Measurements from ENCODE around the gene POLR3GL. TPM values are rescaled to one million over a fixed set of nuclear protein-coding genes. Genes with fewer than 3 reads are reported as not detected.

The POLR3GL gene, protein sequence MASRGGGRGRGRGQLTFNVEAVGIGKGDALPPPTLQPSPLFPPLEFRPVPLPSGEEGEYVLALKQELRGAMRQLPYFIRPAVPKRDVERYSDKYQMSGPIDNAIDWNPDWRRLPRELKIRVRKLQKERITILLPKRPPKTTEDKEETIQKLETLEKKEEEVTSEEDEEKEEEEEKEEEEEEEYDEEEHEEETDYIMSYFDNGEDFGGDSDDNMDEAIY
- total RNA-seq, result 10 to 100 TPM; 32.9 to 44.0 (median 37.6) TPM

DNA sequence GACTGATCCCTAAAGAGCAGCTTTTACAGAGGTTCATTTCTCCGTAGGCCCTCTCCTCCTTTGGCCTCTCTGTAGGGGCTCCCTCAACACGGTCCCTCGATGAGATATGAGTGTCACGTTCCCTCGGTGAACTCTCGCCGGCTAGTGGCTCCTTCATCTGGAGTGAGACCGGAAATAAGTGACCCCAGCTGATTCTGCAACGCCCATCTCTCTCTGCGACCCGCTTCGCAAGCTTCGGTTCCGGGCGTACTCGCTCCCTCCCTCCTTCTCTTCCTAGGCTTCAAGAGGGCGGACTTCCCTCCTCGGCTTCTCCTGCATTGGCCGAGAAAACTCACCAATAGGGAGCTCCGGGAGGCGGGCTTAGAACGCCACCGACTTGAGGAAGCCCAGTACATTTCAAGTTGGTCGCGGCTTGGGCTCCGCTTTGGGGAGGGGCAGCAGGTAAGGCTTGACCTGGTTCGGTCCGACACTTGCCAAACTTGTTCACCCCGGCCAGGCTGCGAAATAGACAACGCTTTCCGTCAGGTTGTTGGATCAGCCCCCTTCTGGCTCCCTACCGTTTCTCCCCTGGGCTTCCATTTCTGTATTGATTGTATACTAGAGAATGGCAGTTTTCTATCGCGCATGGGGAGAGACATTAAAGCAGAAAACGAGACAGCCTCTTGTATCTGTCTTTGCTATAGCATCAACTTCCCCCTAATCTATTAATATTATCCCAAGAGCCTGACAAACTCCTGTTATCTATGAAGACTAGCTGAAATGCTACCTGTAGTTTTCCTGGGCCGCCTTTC is at the start of gene POLR3GL, which contains the start of gene ANKRD34A:
Gene POLR3GL (plus strand): TSS at position 363 of the 791 bp plus-strand sequence. CDS start 10,176 bp downstream, outside the sequence.
Gene ANKRD34A (minus strand): TSS at position 248 of the 791 bp plus-strand sequence. CDS start 2,816 bp downstream, outside the sequence.
- ATAC-seq, result peak; percentile 92
- 1 to 8% methylated on average over 6 to 20 of the region's 37 CpGs for whole genome bisulfite sequencing, 2 donors (ENCODE audit: low coverage in 1 of 2)
- H3K9me3 ChIP-seq, result peaks cover 0 to 7% (median 0%) of the 10 kb centered on the region in 3 donors
- H3K4me3 ChIP-seq, result peak within 1 kb of the TSS; percentile 57 to 79
- peaks cover 0 to 6% of the 10 kb centered on the region in 2 donors for H3K36me3 ChIP-seq
- peak; percentile 85 for TF ChIP-seq POLR2AphosphoS5 (IDR thresholded peaks at IDR 0.05)
- TF ChIP-seq, protein P1, sequence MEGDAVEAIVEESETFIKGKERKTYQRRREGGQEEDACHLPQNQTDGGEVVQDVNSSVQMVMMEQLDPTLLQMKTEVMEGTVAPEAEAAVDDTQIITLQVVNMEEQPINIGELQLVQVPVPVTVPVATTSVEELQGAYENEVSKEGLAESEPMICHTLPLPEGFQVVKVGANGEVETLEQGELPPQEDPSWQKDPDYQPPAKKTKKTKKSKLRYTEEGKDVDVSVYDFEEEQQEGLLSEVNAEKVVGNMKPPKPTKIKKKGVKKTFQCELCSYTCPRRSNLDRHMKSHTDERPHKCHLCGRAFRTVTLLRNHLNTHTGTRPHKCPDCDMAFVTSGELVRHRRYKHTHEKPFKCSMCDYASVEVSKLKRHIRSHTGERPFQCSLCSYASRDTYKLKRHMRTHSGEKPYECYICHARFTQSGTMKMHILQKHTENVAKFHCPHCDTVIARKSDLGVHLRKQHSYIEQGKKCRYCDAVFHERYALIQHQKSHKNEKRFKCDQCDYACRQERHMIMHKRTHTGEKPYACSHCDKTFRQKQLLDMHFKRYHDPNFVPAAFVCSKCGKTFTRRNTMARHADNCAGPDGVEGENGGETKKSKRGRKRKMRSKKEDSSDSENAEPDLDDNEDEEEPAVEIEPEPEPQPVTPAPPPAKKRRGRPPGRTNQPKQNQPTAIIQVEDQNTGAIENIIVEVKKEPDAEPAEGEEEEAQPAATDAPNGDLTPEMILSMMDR (IDR thresholded peaks at IDR 0.05), result peak in 1 of 4 experiments; percentile 17
- TF ChIP-seq POLR2A (IDR thresholded peaks at IDR 0.05), result peak; percentile 64 to 79
- TF ChIP-seq EP300 (IDR thresholded peaks at IDR 0.05), result no peak
- H3K27ac ChIP-seq, result peak within 1 kb of the TSS; percentile 88 to 100 (median 99)
- no peaks in the 10 kb centered on the region for H3K27me3 ChIP-seq
- H3K4me1 ChIP-seq, result peaks cover 7 to 61% (median 17%) of the 10 kb centered on the region in 3 donors

DNA sequence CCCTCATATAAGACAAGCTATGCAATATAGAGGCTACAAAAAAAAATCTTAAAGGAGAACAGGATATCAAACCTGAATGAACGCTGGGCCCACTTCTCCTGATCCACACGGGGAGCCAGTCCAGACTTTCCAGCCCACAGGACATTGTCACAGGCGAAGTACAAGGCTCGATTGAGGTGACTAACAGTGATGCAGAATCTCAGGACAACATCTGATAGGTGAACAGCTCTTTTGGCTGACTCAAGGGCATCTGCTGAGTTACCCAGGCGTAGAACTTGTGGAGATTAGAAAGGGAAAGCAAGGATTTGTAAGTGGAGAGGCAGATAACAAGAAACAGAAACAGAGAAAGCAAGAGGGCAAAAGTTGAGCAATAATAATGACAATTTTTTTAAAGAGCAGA is 47.7 kb upstream of the POLR3GL start:
- TF ChIP-seq, protein P1 (IDR thresholded peaks at IDR 0.05), result no peak
- TF ChIP-seq EP300 (IDR thresholded peaks at IDR 0.05) (no peak), POLR2A (IDR thresholded peaks at IDR 0.05) (no peak), POLR2AphosphoS5 (IDR thresholded peaks at IDR 0.05) (no peak)
- peaks cover 0 to 55% of the 10 kb centered on the region in 2 donors for H3K36me3 ChIP-seq
- no peaks in the 10 kb centered on the region for H3K27me3 ChIP-seq
- ATAC-seq, result no peak
- peaks cover 3 to 35% (median 22%) of the 10 kb centered on the region in 3 donors for H3K4me1 ChIP-seq
- peak overlapping the region in 1 of 4 donors; percentile 92 for H3K27ac ChIP-seq
- 69 to 79% methylated on average over 5 of the region's 5 CpGs for WGBS, 2 donors (ENCODE audit: low coverage in 1 of 2)
- H3K4me3 ChIP-seq, result no peak overlapping the region
- H3K9me3 ChIP-seq, result no peaks in the 10 kb centered on the region

DNA sequence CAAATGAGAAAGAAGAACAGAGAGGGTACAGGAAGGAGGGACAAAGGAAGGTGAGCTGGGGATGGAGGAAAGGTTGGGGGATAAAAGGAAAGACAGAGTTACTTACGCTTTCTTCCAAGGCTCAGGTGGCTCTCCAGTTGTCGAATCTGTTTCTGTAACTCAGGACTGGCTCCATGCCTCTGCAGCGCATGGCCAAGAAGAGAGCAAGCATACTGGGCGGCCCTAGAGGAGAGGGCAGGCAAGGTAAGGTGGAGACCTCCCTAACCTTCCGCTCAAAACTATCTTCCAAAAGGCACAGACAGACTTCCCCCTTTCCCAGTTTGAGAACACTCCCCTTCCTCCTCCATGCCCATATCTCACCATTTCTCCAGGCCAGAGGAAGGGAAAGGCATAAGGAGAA is 46.9 kb upstream of the POLR3GL start:
- ATAC-seq, result no peak
- no peak for TF ChIP-seq POLR2A (IDR thresholded peaks at IDR 0.05)
- TF ChIP-seq, protein P1 (IDR thresholded peaks at IDR 0.05), result no peak
- no peak for TF ChIP-seq EP300 (IDR thresholded peaks at IDR 0.05)
- TF ChIP-seq POLR2AphosphoS5 (IDR thresholded peaks at IDR 0.05), result no peak
- H3K9me3 ChIP-seq, result no peaks in the 10 kb centered on the region
- peaks cover 0 to 51% of the 10 kb centered on the region in 2 donors for H3K36me3 ChIP-seq
- peak overlapping the region in 3 of 4 donors; percentile 85 to 92 (median 89) for H3K27ac ChIP-seq
- WGBS, 2 donors (ENCODE audit: low coverage in 1 of 2), result 67% methylated on average over 5 of the region's 5 CpGs; no CpG with 5 or more reads in 1 of the 2 donors
- H3K27me3 ChIP-seq, result no peaks in the 10 kb centered on the region
- peaks cover 3 to 35% (median 22%) of the 10 kb centered on the region in 3 donors for H3K4me1 ChIP-seq
- peak overlapping the region; percentile 74 to 81 for H3K4me3 ChIP-seq

DNA sequence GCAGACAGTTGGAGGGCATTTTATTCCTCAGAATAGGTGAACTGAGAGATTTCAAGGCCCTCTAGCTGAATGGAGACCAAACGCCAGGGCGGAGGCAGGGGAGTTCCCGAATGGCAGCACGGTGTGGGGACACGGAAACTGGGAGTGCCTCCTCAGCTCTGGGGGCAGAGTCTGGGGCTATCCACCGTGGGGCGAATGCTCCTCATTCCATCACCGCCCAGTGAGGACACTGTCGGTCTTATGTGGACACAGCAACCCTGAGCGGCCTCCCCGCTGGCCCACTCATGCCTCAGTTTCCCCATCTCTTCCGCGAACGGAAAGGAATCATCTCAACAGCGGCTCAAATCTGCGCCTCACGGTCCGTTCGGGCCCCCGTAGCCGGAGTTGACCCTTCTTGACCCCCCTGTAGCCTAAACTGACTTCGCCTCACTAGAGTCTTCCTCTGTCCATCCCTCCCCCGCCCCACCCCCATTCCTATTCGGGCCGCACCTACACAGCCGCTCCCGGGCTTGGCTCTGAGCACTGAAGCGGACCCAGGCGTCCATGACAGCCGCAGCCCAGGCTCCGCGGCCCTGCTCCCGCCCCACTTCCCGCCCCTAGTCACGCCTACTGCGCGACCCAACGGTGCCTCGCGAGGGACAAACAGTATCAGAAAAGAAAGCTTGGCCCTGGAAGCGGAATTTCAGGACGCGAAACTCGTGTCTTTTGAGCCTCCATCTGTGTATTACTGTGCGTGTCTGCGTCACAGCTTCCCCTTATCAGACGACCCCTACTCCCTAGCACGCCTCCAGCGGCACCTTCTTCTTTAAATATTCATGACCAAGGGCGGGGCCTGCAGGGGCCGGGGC is 46.1 kb upstream of the POLR3GL start, which contains the start of gene PEX11B:
Gene PEX11B (minus strand): TSS at position 574 of the 848 bp plus-strand sequence. CDS start 29 bp downstream, at position 545.
- TF ChIP-seq POLR2A (IDR thresholded peaks at IDR 0.05), result peak; percentile 26 to 63
- TF ChIP-seq, protein P1 (IDR thresholded peaks at IDR 0.05), result peak in 2 of 4 experiments; percentile 5 to 36
- peak; percentile 92 for TF ChIP-seq POLR2AphosphoS5 (IDR thresholded peaks at IDR 0.05)
- TF ChIP-seq EP300 (IDR thresholded peaks at IDR 0.05), result no peak
- 0% methylated on average over 1 to 11 of the region's 51 CpGs for WGBS, 2 donors (ENCODE audit: low coverage in 1 of 2)
- Histone ChIP-seq H3K9me3 (no peaks in the 10 kb centered on the region), H3K4me3 (peak within 1 kb of the TSS; percentile 74 to 81), H3K27ac (peak within 1 kb of the TSS; percentile 43 to 92 (median 87)), H3K27me3 (no peaks in the 10 kb centered on the region), H3K4me1 (peaks cover 3 to 35% (median 22%) of the 10 kb centered on the region in 3 donors), H3K36me3 (peaks cover 0 to 50% of the 10 kb centered on the region in 2 donors)
- ATAC-seq, result peak; percentile 95

All from gastroesophageal sphincter (tissue), 4 donors.